ENCODE results near the gene SLC38A3. TPM values are rescaled to one million over a fixed set of nuclear protein-coding genes. Genes with fewer than 3 reads are reported as not detected.

SLC38A3 gene
- total and polyA plus RNA-seq, 2 of the 8 experiments (the other 6 are each of a cell fraction or from before 2014, with no cell fraction given): 1.2 to 3.7 TPM

- TF ChIP-seq CTCF (IDR thresholded peaks at IDR 0.05; ENCODE audit: control extremely low read depth in 1 of 3, insufficient read depth in 1 of 3, low read depth in 1 of 3, low read length in 3 of 3) (no peak), RFX5 (IDR thresholded peaks at IDR 0.05; ENCODE audit: borderline replicate concordance, low read depth, low read length) (no peak), SP4 (IDR thresholded peaks at IDR 0.05; ENCODE audit: low read length) (no peak), SAP30 (IDR thresholded peaks at IDR 0.05; ENCODE audit: insufficient read depth, insufficient replicate concordance, low read length) (no peak)
Observed at GRCh38 chr3:50218448-50218847, 13.4 kb downstream of the SLC38A3 start (continued).

All from H1 (cell line).